K562 (cell line): Measurements from ENCODE around the gene PQBP1. TPM values are rescaled to one million over a fixed set of nuclear protein-coding genes. Genes with fewer than 3 reads are reported as not detected.
A peak's percentile ranks its signal among the peaks of the same experiment; 100 is the strongest.

ENCODE experiments used
- ARID3B ChIP-seq: fragments of 250-450 bp; sonication (Bioruptor Pico); IDR thresholded peaks from 2 replicates; pipeline ENCODE4 v1.4.0; 2020; ENCODE audit warnings: borderline replicate concordance
- CBX3 ChIP-seq, 2 experiments: IDR thresholded peaks; 1 replicate in 1 of 2; 2 replicates in 1 of 2; pipeline ENCODE4 v1.6.1; 2012; ENCODE audit warnings: inconsistent platforms in 2 of 2, low read length in 2 of 2, borderline replicate concordance in 1 of 2, control low read depth in 1 of 2
- E2F3 ChIP-seq: fragments of 250-450 bp; sonication (Bioruptor Pico); IDR thresholded peaks from 2 replicates; pipeline ENCODE4 v1.4.0; 2020; ENCODE audit warnings: mild to moderate bottlenecking
- EWSR1 ChIP-seq: fragments of 450-650 bp; IDR thresholded peaks from 2 replicates; pipeline ENCODE4 v1.6.1; 2018; ENCODE audit warnings: borderline replicate concordance, mild to moderate bottlenecking, low read depth, moderate library complexity; ENCODE audit not compliant: partially characterized antibody
- FOXK1 ChIP-seq: sonication (generic); formaldehyde crosslinking; IDR thresholded peaks from 2 replicates; pipeline ENCODE4 v1.8.0; 2022; ENCODE audit warnings: missing genetic modification reagents, mild to moderate bottlenecking, borderline replicate concordance
- FOXP4 ChIP-seq: sonication (generic); formaldehyde crosslinking; IDR thresholded peaks from 2 replicates; pipeline ENCODE4 v1.8.0; 2022; ENCODE audit warnings: mild to moderate bottlenecking, missing genetic modification reagents, borderline replicate concordance
- MEF2A ChIP-seq: IDR thresholded peaks from 2 replicates; pipeline ENCODE4 v1.6.1; 2011; ENCODE audit warnings: low read depth, mild to moderate bottlenecking, low read length, moderate library complexity; ENCODE audit not compliant: control insufficient read depth
- PBX2 ChIP-seq, 2 experiments: IDR thresholded peaks in 1 of 2; conservative IDR thresholded peaks in 1 of 2; 2 replicates each; pipeline ENCODE4 v1.6.1; 2016; ENCODE audit warnings: low read depth in 2 of 2, mild to moderate bottlenecking in 1 of 2, missing compliant biosample characterization in 1 of 2, missing genetic modification characterization in 1 of 2, moderate library complexity in 1 of 2
- RBM22 ChIP-seq: fragments of 200-400 bp; formaldehyde crosslinking; IDR thresholded peaks from 2 replicates; pipeline ENCODE4 v1.6.1; 2018; ENCODE audit warnings: low read length, low read depth; ENCODE audit not compliant: poor library complexity, severe bottlenecking
- SRF ChIP-seq, 2 experiments: fragments of 250-450, 450-650 bp in 1 of 2; sonication (Bioruptor Pico) in 1 of 2; sonication (generic) in 1 of 2; formaldehyde crosslinking; IDR thresholded peaks; 2 replicates each; pipeline versions ENCODE4 v1.5.0 to v1.5.1; 2020 to 2022; ENCODE audit warnings: mild to moderate bottlenecking in 1 of 2, missing genetic modification reagents in 1 of 2
- TFAP4 ChIP-seq: sonication (generic); formaldehyde crosslinking; IDR thresholded peaks from 2 replicates; pipeline ENCODE4 v1.8.0; 2022; ENCODE audit warnings: missing genetic modification reagents, mild to moderate bottlenecking, moderate library complexity, borderline replicate concordance
- ZBTB33 ChIP-seq: sonication (generic); formaldehyde crosslinking; IDR thresholded peaks from 2 replicates; pipeline ENCODE4 v1.8.1; 2023; ENCODE audit warnings: mild to moderate bottlenecking, missing genetic modification reagents
- ZBTB34 ChIP-seq: fragments of 250-450 bp; sonication (Bioruptor Pico); IDR thresholded peaks from 2 replicates; pipeline ENCODE4 v1.8.0; 2021; ENCODE audit warnings: mild to moderate bottlenecking, moderate library complexity
- polyA plus RNA-seq, 8 experiments: library from polyadenylated mRNA; depleted of rRNA in 4 of 8; stranded (reverse) in 5 of 8; unstranded in 3 of 8; fragments of >200 nt; fragmentation: Nextera tagmentation in 2 of 8; fragmentation: Illumina TruSeq in 1 of 8; extraction: Ambion mirVana in 2 of 8; extraction: Trizol in 1 of 8; gene quantifications; 2 replicates each; pipeline versions ENCODE4 v1.2.1 to v1.2.3, GENCODE V29; 2011 to 2014; ENCODE audit warnings: inconsistent platforms in 1 of 8, missing spikeins in 1 of 8
- total RNA-seq, 7 experiments: library from RNA; depleted of rRNA in 6 of 7; stranded (reverse); fragments of >200 nt in 6 of 7; fragmentation: Illumina TruSeq in 2 of 7; extraction: Trizol in 2 of 7; gene quantifications; 2 replicates each; pipeline versions ENCODE4 v1.2.1 to v1.2.3, GENCODE V29; 2011 to 2021; ENCODE audit warnings: low replicate concordance in 1 of 7

The PQBP1 gene
- total and polyA plus RNA-seq, 9 of the 15 experiments (the other 6 are each of a cell fraction or from before 2014, with no cell fraction given): 41.3 to 262 (median 112) TPM

GRCh38 chrX:48940404-48940955, 42.8 kb downstream of the PQBP1 start (continued):
- peak; percentile 64; the same call in 1 of the 2 replicates for TF ChIP-seq TFAP4 (CRISPR knock-in tag)
- no peak for TF ChIP-seq FOXK1
- TF ChIP-seq SRF (CRISPR knock-in tag; IDR thresholded peaks at IDR 0.05): no peak
- TF ChIP-seq RBM22: no peak
- TF ChIP-seq PBX2 (CRISPR knock-in tag; IDR thresholded peaks at IDR 0.05; ENCODE audit: low read depth): no peak
- no peak for TF ChIP-seq PBX2 (tag; conservative IDR thresholded peaks at IDR 0.05; ENCODE audit: low read depth)
- TF ChIP-seq CBX3 (IDR thresholded peaks at IDR 0.05; ENCODE audit: borderline replicate concordance in 1 of 2, low read length in 2 of 2): 0 out of 3 replicates have a peak, but pooled peaks of 1 of the 2 experiments have one; percentile 7
- no peak for TF ChIP-seq FOXP4 (CRISPR knock-in tag)
- no peak for TF ChIP-seq ZBTB33 (CRISPR knock-in tag)
- no peak for TF ChIP-seq EWSR1
- TF ChIP-seq E2F3: no peak
- no peak for TF ChIP-seq ARID3B (CRISPR knock-in tag)
- TF ChIP-seq MEF2A: no peak
- TF ChIP-seq ZBTB34 (CRISPR knock-in tag): 0 out of 2 replicates have a peak, but pooled peaks have one; percentile 23
